Measurements from ENCODE around the gene THSD4.

DNA sequence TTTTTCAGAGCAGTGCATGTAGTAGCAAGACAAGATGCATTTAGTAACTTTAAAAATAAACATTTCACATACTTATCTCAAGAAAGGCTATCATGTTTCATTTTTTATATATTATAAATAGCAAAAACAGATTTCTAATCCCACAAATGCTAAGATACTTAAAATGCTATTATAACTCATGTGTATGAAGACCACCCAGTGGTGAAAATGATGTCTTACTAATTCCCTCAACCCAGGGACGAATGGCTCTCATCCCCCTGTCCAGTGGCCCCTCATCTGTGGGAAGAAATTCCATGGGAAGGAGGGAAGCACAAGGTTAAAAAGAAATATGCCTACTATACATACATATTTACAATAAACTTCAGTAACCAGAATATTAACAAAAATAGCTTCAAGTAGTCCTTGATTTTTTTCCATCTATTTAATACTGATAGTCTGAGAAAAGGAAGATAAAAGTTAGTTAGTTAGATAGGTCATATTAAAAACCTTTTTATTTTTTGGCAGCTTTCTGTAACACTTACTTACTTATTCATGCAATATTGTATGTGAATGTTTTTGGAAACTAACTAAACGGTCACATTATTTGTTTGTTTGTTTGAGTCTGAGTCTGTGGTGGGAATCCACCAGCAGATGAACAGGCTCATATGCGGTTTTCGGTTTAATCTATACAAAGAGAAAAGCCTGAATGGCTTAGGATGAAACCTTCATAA, 709.9 kb downstream of the THSD4 start:
- TF ChIP-seq CTCF (IDR thresholded peaks at IDR 0.05; ENCODE audit: low read depth, low read length) (no peak), EZH2phosphoT487 (IDR thresholded peaks at IDR 0.05; ENCODE audit: low read depth) (no peak)

Data from OCI-LY3 (cell line).